Keratinocyte (primary cell): Measurements from ENCODE around the gene HUS1.

Experiments
- CTCF ChIP-seq, 3 experiments: IDR thresholded peaks in 1 of 3; conservative IDR thresholded peaks in 1 of 3; optimal IDR thresholded peaks in 1 of 3; 2 replicates in 2 of 3; 3 replicates in 1 of 3; pipeline versions ENCODE3 to v1.5.1; 2011; ENCODE audit warnings: low read length in 3 of 3, mild to moderate bottlenecking in 3 of 3, moderate library complexity in 2 of 3, control low read depth in 1 of 3, inconsistent platforms in 1 of 3; ENCODE audit not compliant: insufficient read depth in 2 of 3; ENCODE audit errors: extremely low read depth in 1 of 3
- EZH2 ChIP-seq: IDR thresholded peaks from one replicate; pipeline ENCODE4 v1.6.1; 2012; ENCODE audit warnings: inconsistent platforms, mild to moderate bottlenecking, low read length, moderate library complexity

- TF ChIP-seq EZH2 (no peak), CTCF (optimal IDR thresholded peaks at IDR 0.05 in 1 of 3, IDR thresholded peaks at IDR 0.05 in 1 of 3, conservative IDR thresholded peaks at IDR 0.05 in 1 of 3; ENCODE audit: extremely low read depth in 1 of 3, insufficient read depth in 2 of 3, low read length in 3 of 3) (no peak)
These were observed 27.2 kb downstream of the HUS1 start for GRCh38 chr7:47952224-47952623.
